Ascending aorta (tissue), 2 donors: Measurements from ENCODE around the gene KPNA2. TPM values are rescaled to one million over a fixed set of nuclear protein-coding genes. Genes with fewer than 3 reads are reported as not detected.
"Not testable (repeated sequence)": the region's sequence is repeated elsewhere in the genome, so short reads cannot be mapped to it uniquely, and the experiment has no call there.

Experiments
- DNase-seq, 2 donors: peaks; one replicate each; pipeline ENCODE4 v3.0.0-alpha.2; 2019; ENCODE audit warnings: low spot score in 2 of 2
- H3K27ac ChIP-seq, 2 donors: fragments of 200-600 bp; sonication (generic); one replicate each; pipeline ENCODE4 v1.5.1; 2016 to 2017; ENCODE audit warnings: mild to moderate bottlenecking in 1 of 2
- H3K27me3 ChIP-seq: fragments of 200-600 bp; sonication (generic); one replicate; pipeline ENCODE4 v1.5.1; 2017
- H3K36me3 ChIP-seq, 2 donors: fragments of 200-600 bp; sonication (generic); one replicate each; pipeline ENCODE4 v1.5.1; 2016
- H3K4me1 ChIP-seq, 2 donors: fragments of 200-600 bp; sonication (generic); one replicate each; pipeline ENCODE4 v1.5.1; 2016 to 2017; ENCODE audit warnings: mild to moderate bottlenecking in 1 of 2
- H3K4me3 ChIP-seq, 2 donors: fragments of 200-600 bp; sonication (generic); one replicate each; pipeline ENCODE4 v1.5.1; 2016 to 2017; ENCODE audit warnings: mild to moderate bottlenecking in 1 of 2
- H3K9me3 ChIP-seq, 2 donors: fragments of 200-600 bp; sonication (generic); one replicate each; pipeline ENCODE4 v1.5.1; 2016
- intact Hi-C: fragments of 100-400 bp; cut with DNase I; formaldehyde crosslinking; loops from one replicate; pipeline ENCODE4 v1.15.1; 2023
- total RNA-seq: library from RNA; depleted of rRNA; stranded (reverse); fragments of >200 nt; gene quantifications from one replicate; pipeline ENCODE4 v1.1.0, GENCODE V29; 2016
- TF ChIP-seq, protein P1 (sequence below), 3 experiments: fragments of 200-600 bp in 2 of 3; fragments of 450-650 bp in 1 of 3; sonication (generic) in 2 of 3; IDR thresholded peaks; one replicate each; pipeline ENCODE4 v1.5.1; 2016 to 2019; ENCODE audit warnings: antibody characterized with exemption in 3 of 3, mild to moderate bottlenecking in 1 of 3, moderate library complexity in 1 of 3

The KPNA2 gene
- total RNA-seq, 1 donor from 2014 or later: 11.6 TPM

DNA sequence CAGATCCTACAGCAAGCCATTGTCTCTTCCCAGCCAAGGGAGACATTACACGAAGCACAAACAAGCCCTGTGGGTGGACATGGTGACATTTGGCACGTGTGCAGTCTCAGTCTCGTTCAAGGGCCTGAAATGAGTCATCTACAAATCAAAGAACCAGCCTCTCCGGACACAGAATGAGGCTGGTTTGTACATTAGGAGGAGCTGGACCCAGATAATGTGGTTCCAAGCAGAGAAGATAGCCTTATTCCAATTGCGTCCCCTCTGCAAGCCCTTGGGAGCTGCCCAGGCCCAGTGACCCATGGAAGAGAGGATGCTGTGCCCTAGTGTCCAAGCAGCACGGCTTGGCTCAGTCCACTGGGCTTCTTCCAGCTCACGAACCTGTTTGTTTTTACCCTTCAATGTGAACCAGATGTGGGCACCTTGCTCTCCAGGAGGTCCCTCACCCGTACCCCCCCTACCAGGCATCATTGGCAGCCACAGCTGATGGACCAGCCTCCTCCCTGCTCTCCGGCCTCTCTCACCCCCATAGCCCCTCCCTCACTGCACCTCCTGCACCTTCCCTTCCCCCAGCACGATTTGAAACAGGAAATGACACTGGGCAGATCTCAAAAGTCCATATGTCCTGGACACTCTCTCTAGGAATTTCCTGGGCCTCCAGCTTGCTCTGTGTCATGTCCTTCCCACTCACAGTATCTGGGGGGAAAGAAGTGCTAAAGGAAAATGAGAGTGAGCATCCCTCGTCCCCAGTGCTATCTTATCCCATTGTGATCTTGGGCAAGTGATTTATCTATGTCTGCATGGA is 26.2 kb downstream of the KPNA2 start:
- Histone ChIP-seq H3K4me1 (no peaks in the 10 kb centered on the region), H3K36me3 (no peaks in the 10 kb centered on the region), H3K27ac (no peak overlapping the region), H3K9me3 (no peaks in the 10 kb centered on the region), H3K27me3 (no peaks in the 10 kb centered on the region), H3K4me3 (no peak overlapping the region)
- intact Hi-C loops: no loop called here
- DNase-seq: peak in 1 of 2 donors; percentile 45
- TF ChIP-seq, protein P1, sequence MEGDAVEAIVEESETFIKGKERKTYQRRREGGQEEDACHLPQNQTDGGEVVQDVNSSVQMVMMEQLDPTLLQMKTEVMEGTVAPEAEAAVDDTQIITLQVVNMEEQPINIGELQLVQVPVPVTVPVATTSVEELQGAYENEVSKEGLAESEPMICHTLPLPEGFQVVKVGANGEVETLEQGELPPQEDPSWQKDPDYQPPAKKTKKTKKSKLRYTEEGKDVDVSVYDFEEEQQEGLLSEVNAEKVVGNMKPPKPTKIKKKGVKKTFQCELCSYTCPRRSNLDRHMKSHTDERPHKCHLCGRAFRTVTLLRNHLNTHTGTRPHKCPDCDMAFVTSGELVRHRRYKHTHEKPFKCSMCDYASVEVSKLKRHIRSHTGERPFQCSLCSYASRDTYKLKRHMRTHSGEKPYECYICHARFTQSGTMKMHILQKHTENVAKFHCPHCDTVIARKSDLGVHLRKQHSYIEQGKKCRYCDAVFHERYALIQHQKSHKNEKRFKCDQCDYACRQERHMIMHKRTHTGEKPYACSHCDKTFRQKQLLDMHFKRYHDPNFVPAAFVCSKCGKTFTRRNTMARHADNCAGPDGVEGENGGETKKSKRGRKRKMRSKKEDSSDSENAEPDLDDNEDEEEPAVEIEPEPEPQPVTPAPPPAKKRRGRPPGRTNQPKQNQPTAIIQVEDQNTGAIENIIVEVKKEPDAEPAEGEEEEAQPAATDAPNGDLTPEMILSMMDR (IDR thresholded peaks at IDR 0.05): no peak

DNA sequence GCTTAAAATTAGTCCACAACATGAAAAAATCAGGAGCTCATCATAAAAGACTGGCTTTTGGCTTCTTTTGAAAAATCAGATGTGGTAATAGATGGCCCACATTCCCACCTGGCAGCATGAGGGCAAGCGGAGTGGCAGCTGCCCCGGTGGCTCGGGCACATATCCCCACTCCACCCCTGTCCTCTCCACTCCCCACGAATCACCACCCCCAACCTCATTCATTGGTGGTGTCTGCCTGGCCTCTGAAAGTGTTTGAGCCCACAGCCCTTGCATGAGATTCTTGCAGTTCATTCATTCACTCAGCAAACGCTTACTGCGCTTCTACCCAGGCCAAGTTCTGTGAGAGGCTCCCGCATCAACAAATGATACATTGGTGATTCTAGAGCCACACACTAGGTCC is 29.8 kb downstream of the KPNA2 start:
- H3K36me3 ChIP-seq, intact Hi-C loops, H3K4me3 ChIP-seq, H3K27ac ChIP-seq, H3K4me1 ChIP-seq, H3K27me3 ChIP-seq, H3K9me3 ChIP-seq: not testable (repeated sequence)
- DNase-seq: peak in 1 of 2 donors; percentile 30

DNA sequence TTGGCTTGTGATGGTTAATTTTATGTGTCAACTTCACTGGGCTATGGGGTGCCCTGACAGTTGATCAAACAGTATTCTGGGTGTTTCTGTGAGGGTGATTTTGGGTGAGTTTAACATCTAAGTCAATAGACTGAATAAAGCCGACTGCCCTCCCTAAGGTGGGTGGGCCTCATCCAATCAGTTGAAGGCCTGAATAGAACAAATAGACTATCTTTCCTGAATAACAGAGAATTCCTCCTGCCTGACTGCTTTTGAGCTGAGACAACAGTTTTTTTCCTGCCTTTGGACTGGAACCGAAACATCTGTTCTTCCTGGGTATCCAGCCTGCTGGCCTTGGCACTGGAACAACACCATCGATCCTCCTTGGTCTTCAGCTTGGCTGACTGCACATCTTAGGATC is 33.0 kb downstream of the KPNA2 start:
- intact Hi-C loops, H3K9me3 ChIP-seq, H3K27ac ChIP-seq, H3K27me3 ChIP-seq, H3K4me1 ChIP-seq, H3K4me3 ChIP-seq, H3K36me3 ChIP-seq: not testable (repeated sequence)
- peak in 1 of 2 donors; percentile 34 for DNase-seq

DNA sequence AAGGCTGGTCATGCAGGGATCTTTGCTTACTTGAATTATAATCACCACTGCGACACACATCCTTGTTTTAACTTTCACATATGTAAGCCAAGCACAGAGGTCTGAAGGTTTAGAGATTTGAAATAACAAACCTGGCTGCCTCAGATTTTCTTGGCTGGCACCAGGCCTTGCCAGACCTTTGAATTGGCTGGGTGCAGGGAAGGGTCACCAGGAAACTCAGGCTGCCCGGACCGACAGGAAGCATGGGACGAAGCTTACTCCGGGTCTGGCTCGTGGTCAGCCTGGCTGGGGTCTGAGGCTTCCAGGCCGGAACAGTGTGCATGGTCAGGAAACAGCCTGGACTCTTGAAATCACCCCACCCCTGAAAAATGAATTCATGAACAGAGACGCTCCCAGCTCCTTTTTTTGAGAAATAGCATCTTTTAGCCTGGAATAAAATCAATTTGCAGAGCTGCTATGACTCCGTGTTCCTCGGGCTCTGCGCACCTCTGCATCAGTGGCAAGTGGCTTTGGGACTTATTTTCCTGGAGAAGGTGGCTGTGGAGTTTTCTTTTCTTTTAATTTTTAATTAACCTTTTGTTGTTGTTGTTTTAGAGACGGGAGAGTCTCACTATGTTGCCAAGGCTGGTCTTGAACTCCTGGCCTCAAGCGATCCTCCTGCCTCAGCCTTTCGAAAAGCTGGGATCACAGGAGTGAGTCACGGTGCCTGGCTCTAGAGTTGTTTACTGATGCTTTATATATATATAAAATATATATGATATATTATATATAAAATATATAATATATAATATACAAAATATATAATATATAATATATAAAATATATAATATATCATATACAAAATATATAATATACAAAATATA is 35.3 kb downstream of the KPNA2 start:
- peak in 1 of 2 donors; percentile 78 for DNase-seq
- H3K4me3 ChIP-seq, H3K4me1 ChIP-seq, H3K36me3 ChIP-seq, H3K9me3 ChIP-seq, H3K27me3 ChIP-seq, intact Hi-C loops: not testable (repeated sequence)
- H3K27ac ChIP-seq: peak overlapping the region; percentile 1 to 34

DNA sequence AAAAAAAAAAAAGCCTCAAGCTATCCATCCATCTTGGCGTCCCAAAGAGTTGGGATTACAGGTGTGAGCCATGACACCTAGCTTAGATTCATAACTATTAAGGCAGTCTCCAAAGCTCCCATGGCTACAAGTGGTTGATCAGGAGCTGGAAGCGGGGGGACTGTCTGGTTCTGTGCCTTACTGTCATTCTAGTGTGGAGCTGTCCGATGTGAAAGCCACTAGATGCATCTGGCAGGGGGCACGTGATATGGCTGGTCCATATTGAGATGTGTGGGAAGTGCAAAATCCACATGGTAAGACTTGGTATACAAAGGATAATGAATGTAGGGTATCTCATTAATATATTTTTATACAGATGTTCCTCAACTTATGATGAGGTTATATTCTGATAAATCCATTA is 38.7 kb downstream of the KPNA2 start:
- no peak overlapping the region for H3K27ac ChIP-seq
- H3K27me3 ChIP-seq: no peaks in the 10 kb centered on the region
- TF ChIP-seq, protein P1 (IDR thresholded peaks at IDR 0.05): no peak
- intact Hi-C loops: no loop called here
- H3K9me3 ChIP-seq: no peaks in the 10 kb centered on the region
- DNase-seq: no peak
- no peaks in the 10 kb centered on the region for H3K36me3 ChIP-seq
- H3K4me3 ChIP-seq: no peak overlapping the region
- no peaks in the 10 kb centered on the region for H3K4me1 ChIP-seq

DNA sequence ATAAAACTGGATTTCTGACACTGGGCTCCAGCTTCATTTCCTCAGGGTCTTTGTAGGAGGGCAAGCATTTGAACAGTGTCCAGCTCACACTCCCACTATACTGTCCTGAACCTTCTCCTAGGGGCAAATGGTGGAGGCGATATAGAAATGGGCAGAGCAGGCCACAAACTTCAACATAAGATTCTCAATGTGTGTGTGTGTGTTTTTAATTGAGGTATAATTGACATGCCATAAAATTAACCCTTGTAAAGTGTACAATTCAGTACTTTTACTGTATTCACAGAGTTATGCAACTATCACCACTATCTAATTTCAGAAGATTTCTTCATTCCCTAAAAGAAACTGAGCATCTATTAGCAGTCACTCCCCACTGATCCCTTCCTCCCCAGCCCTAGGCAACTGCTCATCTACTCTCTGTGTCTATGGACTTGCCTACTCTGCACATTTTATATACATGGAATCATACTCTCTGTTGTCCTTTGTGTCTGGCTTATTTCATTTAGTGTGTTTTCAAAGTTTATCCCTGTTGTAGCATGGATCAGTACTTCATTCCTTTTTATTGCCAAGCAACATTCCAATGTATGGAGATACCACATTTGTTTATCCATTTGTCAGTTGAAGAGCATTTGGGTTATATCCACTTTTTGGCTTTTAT is 40.5 kb downstream of the KPNA2 start:
- H3K27ac ChIP-seq, H3K4me1 ChIP-seq, H3K4me3 ChIP-seq, H3K27me3 ChIP-seq, intact Hi-C loops, H3K9me3 ChIP-seq, H3K36me3 ChIP-seq, DNase-seq: not testable (repeated sequence)

DNA sequence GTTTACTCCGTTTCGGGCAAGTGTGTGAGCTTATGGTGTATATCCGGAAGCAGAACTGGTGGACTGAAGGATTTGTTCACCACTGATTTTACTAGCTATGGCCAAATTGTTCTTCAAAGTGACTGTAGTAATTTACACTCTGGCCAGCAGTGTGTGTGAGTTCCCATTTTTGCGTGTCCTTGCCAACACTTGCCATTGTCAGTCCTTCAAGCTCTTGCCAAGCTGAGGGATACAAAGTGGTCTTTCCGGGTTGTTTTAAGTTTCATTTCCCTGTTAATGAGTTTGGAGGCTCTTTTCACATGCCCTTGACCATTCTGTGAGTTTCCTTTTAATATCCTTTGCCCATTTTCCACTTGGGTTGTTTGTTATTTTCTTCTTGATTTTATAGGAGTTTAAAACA is 42.0 kb downstream of the KPNA2 start:
- H3K9me3 ChIP-seq, H3K27ac ChIP-seq, H3K36me3 ChIP-seq, H3K4me3 ChIP-seq, intact Hi-C loops, H3K27me3 ChIP-seq, H3K4me1 ChIP-seq, DNase-seq: not testable (repeated sequence)
